H9 (cell line): ENCODE results near the gene PMF1. TPM values are rescaled to one million over a fixed set of nuclear protein-coding genes. Genes with fewer than 3 reads are reported as not detected.

Source experiments
- DNase-seq: peaks from one replicate; pipeline ENCODE4 v3.0.0-alpha.2; 2017
- H2AFZ ChIP-seq: one replicate; pipeline ENCODE4 v1.6.1; 2013; ENCODE audit warnings: mild to moderate bottlenecking, low read length, control low read depth, moderate library complexity
- H2AK5ac ChIP-seq: 2 replicates; pipeline ENCODE4 v1.6.1; 2013; ENCODE audit warnings: low read length, control low read depth, mixed read lengths; ENCODE audit not compliant: insufficient read length
- H2BK120ac ChIP-seq: one replicate; pipeline ENCODE4 v1.6.1; 2013; ENCODE audit warnings: low read depth, mild to moderate bottlenecking, low read length, control low read depth, inconsistent platforms; ENCODE audit not compliant: poor library complexity, severe bottlenecking
- H2BK12ac ChIP-seq: 2 replicates; pipeline ENCODE4 v1.6.1; 2013; ENCODE audit warnings: low read length, control low read depth, mixed read lengths, low read depth; ENCODE audit not compliant: insufficient read length
- H2BK15ac ChIP-seq: 2 replicates; pipeline ENCODE4 v1.6.1; 2013; ENCODE audit warnings: low read depth, low read length, control low read depth
- H2BK20ac ChIP-seq: one replicate; pipeline ENCODE4 v1.6.1; 2013; ENCODE audit warnings: low read depth, mild to moderate bottlenecking, low read length, control low read depth, inconsistent platforms; ENCODE audit not compliant: poor library complexity, severe bottlenecking
- H2BK5ac ChIP-seq: 2 replicates; pipeline ENCODE4 v1.6.1; 2013; ENCODE audit warnings: low read length, control low read depth, mixed read lengths; ENCODE audit not compliant: insufficient read length
- H3K14ac ChIP-seq: 2 replicates; pipeline ENCODE4 v1.6.1; 2013; ENCODE audit warnings: low read length, control low read depth; ENCODE audit not compliant: insufficient read depth
- H3K18ac ChIP-seq: 2 replicates; pipeline ENCODE4 v1.6.1; 2013; ENCODE audit warnings: low read depth, mild to moderate bottlenecking, mixed read lengths, low read length, control low read depth; ENCODE audit not compliant: insufficient read length
- H3K23ac ChIP-seq: 2 replicates; pipeline ENCODE4 v1.6.1; 2013; ENCODE audit warnings: low read length, control low read depth, mixed read lengths, low read depth; ENCODE audit not compliant: insufficient read length
- H3K23me2 ChIP-seq: 2 replicates; pipeline ENCODE4 v1.6.1; 2013; ENCODE audit warnings: low read depth, mild to moderate bottlenecking, mixed read lengths, low read length, control low read depth; ENCODE audit not compliant: insufficient read length, poor library complexity, severe bottlenecking
- H3K27ac ChIP-seq: 2 replicates; pipeline ENCODE4 v1.5.1; 2013; ENCODE audit warnings: low read length, control low read depth, mixed read lengths, low read depth; ENCODE audit not compliant: insufficient read length
- H3K27me3 ChIP-seq: 2 replicates; pipeline ENCODE4 v1.6.1; 2013; ENCODE audit warnings: low read length, control low read depth, inconsistent platforms; ENCODE audit not compliant: insufficient read depth
- H3K4ac ChIP-seq: 2 replicates; pipeline ENCODE4 v1.6.1; 2013; ENCODE audit warnings: low read depth, mild to moderate bottlenecking, control low read depth, inconsistent platforms, low read length, moderate library complexity
- H3K4me1 ChIP-seq: 2 replicates; pipeline ENCODE4 v1.6.1; 2013; ENCODE audit warnings: low read length, control low read depth, inconsistent platforms; ENCODE audit not compliant: insufficient read depth
- H3K4me2 ChIP-seq: 2 replicates; pipeline ENCODE4 v1.6.1; 2013; ENCODE audit warnings: low read length, control low read depth, mixed read lengths; ENCODE audit not compliant: insufficient read length, insufficient read depth
- H3K56ac ChIP-seq: 2 replicates; pipeline ENCODE4 v1.6.1; 2013; ENCODE audit warnings: low read depth, mild to moderate bottlenecking, mixed read lengths, low read length, control low read depth; ENCODE audit not compliant: insufficient read length
- H3K79me1 ChIP-seq: 2 replicates; pipeline ENCODE4 v1.6.1; 2013; ENCODE audit warnings: low read depth, mild to moderate bottlenecking, moderate library complexity, low read length, control low read depth, inconsistent platforms; ENCODE audit not compliant: insufficient read depth, poor library complexity, severe bottlenecking
- H3K79me2 ChIP-seq: 2 replicates; pipeline ENCODE4 v1.6.1; 2013; ENCODE audit warnings: low read length, control low read depth, inconsistent platforms; ENCODE audit not compliant: insufficient read depth
- H3K9ac ChIP-seq: 2 replicates; pipeline ENCODE4 v1.6.1; 2013; ENCODE audit warnings: low read length, control low read depth, mixed read lengths; ENCODE audit not compliant: insufficient read length; ENCODE audit errors: extremely low read depth
- H3K9me3 ChIP-seq: one replicate; pipeline ENCODE4 v1.6.1; 2013; ENCODE audit warnings: low read depth, low read length, inconsistent platforms; ENCODE audit not compliant: control insufficient read depth
- H3T11ph ChIP-seq: one replicate; pipeline ENCODE4 v1.6.1; 2013; ENCODE audit warnings: mild to moderate bottlenecking, low read length, control low read depth, inconsistent platforms
- H4K20me1 ChIP-seq: one replicate; pipeline ENCODE4 v1.6.1; 2013; ENCODE audit not compliant: control insufficient read depth, insufficient read length, insufficient read depth
- H4K5ac ChIP-seq: 2 replicates; pipeline ENCODE4 v1.6.1; 2013; ENCODE audit warnings: low read depth, mild to moderate bottlenecking, mixed read lengths, low read length, control low read depth; ENCODE audit not compliant: insufficient read length
- H4K8ac ChIP-seq: replicated peaks from 2 replicates; pipeline ENCODE4 v1.6.1; 2013; ENCODE audit warnings: low read length, control low read depth, mixed read lengths, low read depth; ENCODE audit not compliant: insufficient read length
- H4K91ac ChIP-seq: 2 replicates; pipeline ENCODE4 v1.6.1; 2013; ENCODE audit warnings: low read depth, mild to moderate bottlenecking, moderate library complexity, mixed read lengths, low read length, control low read depth; ENCODE audit not compliant: insufficient read length
- H3K27ac Mint-ChIP-seq, 3 experiments: 2 replicates in 2 of 3; 3 replicates in 1 of 3; pipeline ENCODE4 v1.8.0; 2020 to 2021; ENCODE audit warnings: mixed read lengths in 3 of 3, mild to moderate bottlenecking in 1 of 3, moderate library complexity in 1 of 3
- H3K27me3 Mint-ChIP-seq: 2 replicates; pipeline ENCODE4 v1.8.0; 2021; ENCODE audit warnings: low read depth, mild to moderate bottlenecking, moderate library complexity, mixed read lengths
- H3K36me3 Mint-ChIP-seq, 3 experiments: 2 replicates in 2 of 3; 3 replicates in 1 of 3; pipeline ENCODE4 v1.8.0; 2020 to 2021; ENCODE audit warnings: low read depth in 3 of 3, mixed read lengths in 3 of 3; ENCODE audit not compliant: insufficient read depth in 1 of 3
- H3K4me1 Mint-ChIP-seq, 2 experiments: 2 replicates each; pipeline ENCODE4 v1.8.0; 2020; ENCODE audit warnings: mixed read lengths in 2 of 2
- H3K4me3 Mint-ChIP-seq, 2 experiments: 2 replicates in 1 of 2; 3 replicates in 1 of 2; pipeline ENCODE4 v1.8.0; 2020 to 2021; ENCODE audit warnings: mild to moderate bottlenecking in 2 of 2, mixed read lengths in 2 of 2, moderate library complexity in 1 of 2
- H3K9me3 Mint-ChIP-seq, 2 experiments: 2 replicates in 1 of 2; 3 replicates in 1 of 2; pipeline ENCODE4 v1.8.0; 2020; ENCODE audit warnings: mild to moderate bottlenecking in 2 of 2, mixed read lengths in 2 of 2, moderate library complexity in 1 of 2
- CTCF ChIP-seq: fragments of 200-600 bp; sonication (generic); conservative IDR thresholded peaks from 3 replicates; pipeline ENCODE4 v1.8.0; 2021; ENCODE audit warnings: antibody characterized with exemption, mild to moderate bottlenecking
- WGBS: extraction: QIAGEN DNeasy Blood & Tissue Kit; methylation state at CpG from one replicate; pipeline ENCODE4 v1.1.7; 2013; ENCODE audit warnings: missing lambda C conversion rate, low lambda C conversion rate, mixed read lengths; ENCODE audit not compliant: insufficient read length; ENCODE audit errors: extremely low coverage; 5-methylcytosine and 5-hydroxymethylcytosine counted together
- total RNA-seq: library from RNA; stranded (reverse); gene quantifications from 2 replicates; pipeline ENCODE4 v1.2.1, GENCODE V29; 2021

The PMF1 gene
- total RNA-seq, 1 experiment from 2014 or later: 136 TPM

- Mint-ChIP-seq H3K4me3 (no peak overlapping the region), H3K4me1 (no peaks in the 10 kb centered on the region), H3K27ac (no peak overlapping the region), H3K36me3 (peaks cover 66 to 95% (median 81%) of the 10 kb centered on the region in 3 experiments), H3K9me3 (no peaks in the 10 kb centered on the region), H3K27me3 (no peaks in the 10 kb centered on the region)
- H3K79me2 ChIP-seq: no peaks in the 10 kb centered on the region
- H3K23ac ChIP-seq: no peak overlapping the region
- H2BK20ac ChIP-seq: no peak overlapping the region
- H2AFZ ChIP-seq: no peak overlapping the region
- no peak overlapping the region for H3T11ph ChIP-seq
- no peaks in the 10 kb centered on the region for H3K27me3 ChIP-seq
- no peak overlapping the region for H4K5ac ChIP-seq
- no peaks in the 10 kb centered on the region for H3K23me2 ChIP-seq
- H4K91ac ChIP-seq: no peak overlapping the region
- H3K27ac ChIP-seq: no peak overlapping the region
- no peaks in the 10 kb centered on the region for H3K4me1 ChIP-seq
- H3K18ac ChIP-seq: no peak overlapping the region
- no peak overlapping the region for H2BK120ac ChIP-seq
- no peaks in the 10 kb centered on the region for H4K20me1 ChIP-seq
- no peak overlapping the region for H2BK12ac ChIP-seq
- no peak overlapping the region for H3K4me2 ChIP-seq
- no peak overlapping the region for H3K14ac ChIP-seq
- no peak overlapping the region for H2AK5ac ChIP-seq
- no peak overlapping the region for H2BK15ac ChIP-seq
- H2BK5ac ChIP-seq: no peak overlapping the region
- no peaks in the 10 kb centered on the region for H3K79me1 ChIP-seq
- WGBS: no CpG with 5 or more reads among the region's 4 CpGs
- no peak for DNase-seq
- no peak overlapping the region for H4K8ac ChIP-seq
- H3K4ac ChIP-seq: no peak overlapping the region
- H3K56ac ChIP-seq: no peak overlapping the region
- no peak overlapping the region for H3K9ac ChIP-seq
- H3K9me3 ChIP-seq: no peaks in the 10 kb centered on the region
- no peak for TF ChIP-seq CTCF
These were observed 55.5 kb downstream of the PMF1 start for GRCh38 chr1:156268336-156268735.
